WI38 (cell line): ENCODE results near the gene LBH.

Experiments
- H3K4me3 ChIP-seq: 2 replicates; pipeline ENCODE4 v1.5.1; 2011; ENCODE audit warnings: low read depth, mild to moderate bottlenecking, control low read depth, low read length
- TF ChIP-seq, protein P1 (sequence below): IDR thresholded peaks from 2 replicates; pipeline ENCODE4 v1.5.1; 2012; ENCODE audit warnings: low read depth, mild to moderate bottlenecking, control low read depth, low read length

Gene LBH

DNA sequence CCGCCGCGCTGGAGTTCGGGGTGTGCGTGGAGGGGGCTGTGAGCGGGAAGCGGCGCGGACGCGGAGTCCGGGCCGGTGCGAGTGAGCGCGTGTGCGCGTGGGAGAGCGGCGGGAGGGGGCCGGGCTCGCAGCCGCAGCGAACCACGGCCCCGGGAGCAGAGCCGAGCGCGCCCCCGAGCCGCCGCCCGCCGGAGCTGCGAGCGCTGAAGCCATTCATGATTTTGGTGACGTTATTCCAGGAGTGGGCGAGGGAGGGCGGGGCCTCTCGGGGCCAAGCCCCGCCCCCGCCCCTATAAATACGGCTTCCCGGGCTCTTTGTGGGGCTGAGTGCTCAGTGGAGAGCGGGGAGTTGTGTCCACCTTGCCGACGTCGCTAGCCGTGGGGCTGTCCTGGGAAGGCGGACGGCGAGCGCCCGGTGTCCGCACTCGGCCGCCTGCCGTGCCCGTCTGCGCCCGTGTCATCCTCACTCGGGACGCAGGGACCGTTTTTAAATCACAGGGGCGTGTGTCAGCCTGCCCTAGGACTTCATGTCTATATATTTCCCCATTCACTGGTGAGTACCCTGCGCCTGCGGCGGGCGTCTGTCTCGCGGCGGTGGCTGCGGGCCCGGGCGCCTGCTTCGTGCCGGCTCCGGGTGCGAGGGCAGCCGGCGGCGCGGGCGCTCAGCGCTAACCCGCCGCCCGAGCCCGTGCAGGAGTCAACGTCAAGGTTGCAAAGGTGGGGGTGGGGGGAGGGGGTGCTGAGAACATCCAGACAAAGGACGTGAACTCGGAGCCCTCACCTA, at the start of gene LBH:
Gene LBH (plus strand): TSS at position 323 of the 784 bp plus-strand sequence. CDS start 205 bp downstream, at position 528.
- peak within 1 kb of the TSS; percentile 88 for H3K4me3 ChIP-seq
- TF ChIP-seq, protein P1, sequence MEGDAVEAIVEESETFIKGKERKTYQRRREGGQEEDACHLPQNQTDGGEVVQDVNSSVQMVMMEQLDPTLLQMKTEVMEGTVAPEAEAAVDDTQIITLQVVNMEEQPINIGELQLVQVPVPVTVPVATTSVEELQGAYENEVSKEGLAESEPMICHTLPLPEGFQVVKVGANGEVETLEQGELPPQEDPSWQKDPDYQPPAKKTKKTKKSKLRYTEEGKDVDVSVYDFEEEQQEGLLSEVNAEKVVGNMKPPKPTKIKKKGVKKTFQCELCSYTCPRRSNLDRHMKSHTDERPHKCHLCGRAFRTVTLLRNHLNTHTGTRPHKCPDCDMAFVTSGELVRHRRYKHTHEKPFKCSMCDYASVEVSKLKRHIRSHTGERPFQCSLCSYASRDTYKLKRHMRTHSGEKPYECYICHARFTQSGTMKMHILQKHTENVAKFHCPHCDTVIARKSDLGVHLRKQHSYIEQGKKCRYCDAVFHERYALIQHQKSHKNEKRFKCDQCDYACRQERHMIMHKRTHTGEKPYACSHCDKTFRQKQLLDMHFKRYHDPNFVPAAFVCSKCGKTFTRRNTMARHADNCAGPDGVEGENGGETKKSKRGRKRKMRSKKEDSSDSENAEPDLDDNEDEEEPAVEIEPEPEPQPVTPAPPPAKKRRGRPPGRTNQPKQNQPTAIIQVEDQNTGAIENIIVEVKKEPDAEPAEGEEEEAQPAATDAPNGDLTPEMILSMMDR: no peak

DNA sequence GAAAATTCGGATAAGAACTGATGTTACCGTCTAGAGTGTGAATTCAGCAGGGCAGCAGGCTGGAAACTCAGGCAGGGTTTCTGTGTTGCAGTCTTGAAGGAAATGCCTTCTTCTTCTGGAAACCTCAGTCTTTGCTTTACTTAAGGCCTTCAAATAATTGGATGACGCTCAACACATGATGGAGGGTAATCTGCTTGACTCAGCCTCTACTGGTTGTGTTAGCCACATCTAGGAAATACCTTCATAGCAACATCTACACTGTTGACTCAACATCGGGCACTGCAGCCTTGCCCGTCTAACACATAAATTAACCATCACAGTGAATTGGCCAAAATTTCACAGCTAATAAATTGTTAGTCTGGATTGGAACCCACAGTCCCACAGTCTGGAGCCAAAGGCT, 47.3 kb upstream of the LBH start:
- H3K4me3 ChIP-seq: no peak overlapping the region
- TF ChIP-seq, protein P1: no peak

DNA sequence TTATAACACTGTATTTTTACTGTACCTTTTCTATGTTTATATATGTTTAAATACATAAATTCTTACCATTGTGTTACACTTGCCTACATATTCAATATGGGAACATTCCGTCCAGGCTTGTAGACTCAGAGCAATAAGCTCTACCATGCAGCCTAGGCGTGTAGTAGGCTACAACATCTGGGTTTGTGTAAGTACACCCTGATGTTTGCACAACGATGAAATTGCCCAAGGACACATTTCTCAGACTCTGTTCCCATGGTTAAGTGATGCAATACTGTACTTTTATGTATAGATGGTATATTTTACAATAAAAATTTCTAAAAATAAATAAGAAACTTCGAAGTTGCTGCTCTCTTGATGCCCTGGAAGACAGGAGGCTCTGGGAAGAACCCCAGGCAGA, 46.2 kb upstream of the LBH start:
- TF ChIP-seq, protein P1: no peak
- no peak overlapping the region for H3K4me3 ChIP-seq

DNA sequence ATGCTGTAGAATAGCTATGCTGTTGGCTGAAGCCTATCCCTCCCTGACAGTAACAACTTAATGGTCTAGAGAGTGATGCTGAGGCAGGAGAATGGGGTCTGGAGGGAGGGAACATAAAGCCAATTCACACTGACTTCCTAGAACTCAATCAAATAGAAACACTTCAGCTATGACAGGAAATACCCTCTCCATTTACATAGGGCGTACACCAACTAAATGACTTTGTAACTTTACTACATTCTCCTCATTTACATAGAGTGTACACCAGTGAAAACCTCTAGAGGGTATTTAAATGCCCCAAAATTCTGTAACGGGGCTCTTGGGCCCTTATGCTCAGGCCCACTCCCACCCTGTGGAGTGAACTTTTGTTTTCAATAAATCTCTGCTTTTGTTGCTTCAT, 43.0 kb upstream of the LBH start:
- TF ChIP-seq, protein P1: no peak
- H3K4me3 ChIP-seq: no peak overlapping the region

DNA sequence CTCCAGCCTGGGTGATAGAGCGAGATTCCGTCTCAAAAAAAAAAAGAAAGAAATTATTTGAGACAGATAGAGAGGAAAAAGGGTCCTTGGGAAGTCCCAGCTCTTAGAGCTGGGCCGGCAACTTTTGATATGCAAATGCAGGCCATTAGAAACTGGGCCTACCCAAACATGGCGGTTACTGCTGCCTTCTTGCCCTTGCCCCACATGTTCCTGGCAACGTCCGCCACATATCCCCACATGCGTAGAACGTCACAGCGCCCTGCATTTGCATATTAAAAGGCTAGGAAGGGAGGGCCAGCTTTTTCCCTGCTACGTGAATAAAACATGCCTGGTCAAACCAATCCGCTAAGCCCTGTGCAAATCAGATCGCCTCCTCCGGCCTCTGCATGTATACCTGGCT, 40.7 kb upstream of the LBH start:
- TF ChIP-seq, protein P1: no peak
- no peak overlapping the region for H3K4me3 ChIP-seq

DNA sequence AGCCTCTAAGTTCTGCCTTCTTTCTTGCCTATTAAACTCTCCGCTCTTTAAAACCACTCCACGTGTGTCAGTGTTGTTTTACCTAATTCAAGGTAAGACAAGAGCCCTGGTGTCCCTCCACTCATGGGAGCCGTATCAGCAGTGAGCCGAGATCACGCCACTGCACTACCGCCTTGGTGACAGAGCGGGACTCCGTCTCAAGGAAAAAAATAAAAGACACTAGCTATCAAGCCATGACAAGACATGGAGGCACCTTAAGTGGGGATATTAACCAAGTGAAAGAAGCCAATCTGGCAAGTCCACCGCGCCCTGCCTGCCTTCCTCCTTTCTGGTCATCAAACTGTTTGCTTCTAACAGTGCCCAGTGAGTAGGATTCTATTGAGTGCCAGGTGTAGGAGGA, 40.2 kb upstream of the LBH start:
- no peak overlapping the region for H3K4me3 ChIP-seq
- TF ChIP-seq, protein P1: no peak

DNA sequence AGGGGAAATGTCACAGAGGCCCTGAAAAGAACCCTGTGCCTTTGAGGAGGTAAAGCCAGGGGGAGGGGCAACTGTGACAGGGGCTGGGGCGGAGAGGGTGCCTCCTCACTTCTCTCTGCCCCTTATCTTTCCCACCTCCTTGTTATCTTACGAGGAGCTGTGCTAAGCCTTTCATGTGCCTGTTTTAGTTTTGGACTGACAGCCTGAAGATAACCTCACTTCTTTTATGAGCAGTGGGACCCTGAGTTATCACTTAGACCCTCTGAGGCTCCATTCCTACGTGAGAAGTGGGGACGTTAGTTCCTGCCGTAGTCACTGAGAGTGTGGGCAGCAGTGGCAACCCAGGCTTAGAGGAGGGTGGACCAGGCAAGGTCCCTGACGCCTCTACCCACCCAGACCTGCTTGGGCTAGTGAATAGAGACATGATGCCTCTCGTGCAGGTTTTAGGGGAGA, 39.5 kb upstream of the LBH start:
- no peak overlapping the region for H3K4me3 ChIP-seq
- TF ChIP-seq, protein P1: no peak
